Natural killer cell (primary cell): ENCODE data around the gene COL15A1. TPM values are rescaled to one million over a fixed set of nuclear protein-coding genes. Genes with fewer than 3 reads are reported as not detected.

Source experiments
- ATAC-seq, 3 donors: fragments of 150-1000 bp in 2 of 3; fragments of 200-7000 bp in 1 of 3; cut with Tn5 transposase; 1 replicate in 1 of 3; 2 replicates in 2 of 3; pipeline ENCODE4 v1.10.0; 2021; ENCODE audit warnings: mild to moderate bottlenecking in 2 of 3, moderate library complexity in 2 of 3
- DNase-seq, 2 donors: peaks; one replicate each; pipeline versions ENCODE4 v3.0.0 to v3.0.0-alpha.2; 2013 to 2021; ENCODE audit warnings: mixed read lengths in 1 of 2
- H3K27ac ChIP-seq: one replicate; pipeline ENCODE4 v1.5.1; 2013; ENCODE audit warnings: mild to moderate bottlenecking, low read length
- H3K27me3 ChIP-seq: one replicate; pipeline ENCODE4 v1.6.1; 2013; ENCODE audit warnings: low read length; ENCODE audit not compliant: control insufficient read depth, insufficient read depth
- H3K36me3 ChIP-seq: one replicate; pipeline ENCODE4 v1.6.1; 2013; ENCODE audit warnings: low read length; ENCODE audit not compliant: control insufficient read depth, insufficient read depth
- H3K4me1 ChIP-seq: one replicate; pipeline ENCODE4 v1.6.1; 2013; ENCODE audit warnings: low read length; ENCODE audit not compliant: control insufficient read depth, insufficient read depth
- H3K4me3 ChIP-seq: one replicate; pipeline ENCODE4 v1.5.1; 2013; ENCODE audit warnings: low read length
- H3K9me3 ChIP-seq: one replicate; pipeline ENCODE4 v1.6.1; 2013; ENCODE audit warnings: low read length; ENCODE audit not compliant: control insufficient read depth, insufficient read depth
- H3K27ac Mint-ChIP-seq, 2 donors: one replicate each; pipeline ENCODE4 v1.8.0; 2022; ENCODE audit warnings: mild to moderate bottlenecking in 2 of 2, mixed read lengths in 2 of 2, moderate library complexity in 1 of 2
- H3K27me3 Mint-ChIP-seq, 2 donors: one replicate each; pipeline ENCODE4 v1.8.0; 2022; ENCODE audit warnings: low read depth in 2 of 2, mixed read lengths in 2 of 2
- H3K36me3 Mint-ChIP-seq: one replicate; pipeline ENCODE4 v1.8.0; 2022; ENCODE audit warnings: mixed read lengths
- H3K4me1 Mint-ChIP-seq, 2 donors: one replicate each; pipeline ENCODE4 v1.8.0; 2022; ENCODE audit warnings: mixed read lengths in 2 of 2
- H3K4me3 Mint-ChIP-seq: one replicate; pipeline ENCODE4 v1.8.0; 2022; ENCODE audit warnings: mild to moderate bottlenecking, moderate library complexity, mixed read lengths
- H3K9me3 Mint-ChIP-seq, 2 donors: one replicate each; pipeline ENCODE4 v1.8.0; 2022; ENCODE audit warnings: mixed read lengths in 2 of 2
- CTCF ChIP-seq: fragments of 200-600 bp; IDR thresholded peaks from one replicate; pipeline ENCODE4 v1.8.0; 2022; ENCODE audit warnings: antibody characterized with exemption
- WGBS: methylation state at CpG from one replicate; pipeline ENCODE4 v1.1.7; 2013; ENCODE audit warnings: missing lambda C conversion rate; ENCODE audit not compliant: insufficient coverage; 5-methylcytosine and 5-hydroxymethylcytosine counted together
- intact Hi-C: fragments of 100-400 bp; cut with micrococcal nuclease; formaldehyde crosslinking; loops from one replicate; pipeline ENCODE4 v1.14.2; 2022
- total RNA-seq, 4 donors: library from RNA; stranded (reverse); fragments of 120-200 nt in 1 of 4; gene quantifications; one replicate each; pipeline versions ENCODE4 v1.2.3 to v1.2.4, GENCODE V29; 2013 to 2022

Gene COL15A1
- total RNA-seq, 3 donors from 2014 or later (not counting 1 experiment from before 2014, with no cell fraction given): 0.18 to 0.82 (median 0.19) TPM

GRCh38 chr9:99040251-99040900 is 96.7 kb downstream of the COL15A1 start:
- no peaks in the 10 kb centered on the region for H3K27me3 Mint-ChIP-seq
- Histone ChIP-seq H3K4me1 (peaks cover 55% of the 10 kb centered on the region), H3K9me3 (peaks cover 10% of the 10 kb centered on the region), H3K27me3 (no peaks in the 10 kb centered on the region), H3K27ac (peak overlapping the region; percentile 45), H3K36me3 (no peaks in the 10 kb centered on the region), H3K4me3 (no peak overlapping the region)
- ATAC-seq (no peak), DNase-seq (no peak)
- H3K36me3 Mint-ChIP-seq: peaks cover 8% of the 10 kb centered on the region
- peak overlapping the region; percentile 72 for H3K4me3 Mint-ChIP-seq
- H3K9me3 Mint-ChIP-seq: peaks cover 0 to 4% of the 10 kb centered on the region in 2 donors
- H3K27ac Mint-ChIP-seq: peak overlapping the region; percentile 78 to 81
- no peak for TF ChIP-seq CTCF
- intact Hi-C loops: loop anchor here (5.0 kb wide), 1 partner anchor 37 kb away; no protein-coding TSS in a partner anchor
- 75% methylated on average over 9 of the region's 10 CpGs for WGBS
- H3K4me1 Mint-ChIP-seq: peaks cover 68 to 70% of the 10 kb centered on the region in 2 donors

GRCh38 chr9:99040911-99041582 is 97.3 kb downstream of the COL15A1 start:
- no peak for TF ChIP-seq CTCF

GRCh38 chr9:99041618-99042017 is 97.9 kb downstream of the COL15A1 start:
- peaks cover 73 to 77% of the 10 kb centered on the region in 2 donors for H3K4me1 Mint-ChIP-seq
- H3K27me3 ChIP-seq: no peaks in the 10 kb centered on the region
- no peak overlapping the region for H3K4me3 ChIP-seq
- H3K27ac Mint-ChIP-seq: peak overlapping the region; percentile 78 to 81
- peaks cover 65% of the 10 kb centered on the region for H3K4me1 ChIP-seq
- no peaks in the 10 kb centered on the region for H3K27me3 Mint-ChIP-seq
- intact Hi-C loops: loop anchor here (1.0 to 5.0 kb wide), 2 partner anchors 16 to 36 kb away; no protein-coding TSS in a partner anchor
- DNase-seq (no peak), ATAC-seq (peak; percentile 48 to 64 (median 51))
- peaks cover 0 to 4% of the 10 kb centered on the region in 2 donors for H3K9me3 Mint-ChIP-seq
- H3K9me3 ChIP-seq: peaks cover 10% of the 10 kb centered on the region
- H3K4me3 Mint-ChIP-seq: peak overlapping the region; percentile 72
- H3K27ac ChIP-seq: peak overlapping the region; percentile 5
- TF ChIP-seq CTCF: no peak
- no peaks in the 10 kb centered on the region for H3K36me3 ChIP-seq
- peaks cover 8% of the 10 kb centered on the region for H3K36me3 Mint-ChIP-seq
- 57% methylated on average over 4 of the region's 4 CpGs for WGBS

More at GRCh38 chr9:99040911-99041582, 97.3 kb downstream of the COL15A1 start:
- intact Hi-C loops: loop anchor here (1.0 to 5.0 kb wide), 2 partner anchors 16 to 36 kb away; no protein-coding TSS in a partner anchor
- Mint-ChIP-seq H3K9me3 (peaks cover 0 to 4% of the 10 kb centered on the region in 2 donors), H3K4me1 (peaks cover 68 to 72% of the 10 kb centered on the region in 2 donors), H3K27me3 (no peaks in the 10 kb centered on the region), H3K36me3 (peaks cover 8% of the 10 kb centered on the region), H3K4me3 (peak overlapping the region; percentile 72), H3K27ac (peak overlapping the region; percentile 78 to 81)
- H3K9me3 ChIP-seq: peaks cover 10% of the 10 kb centered on the region
- WGBS: 47% methylated on average over 3 of the region's 3 CpGs
- peak; percentile 77 to 85 (median 84) for ATAC-seq
- H3K4me1 ChIP-seq: peaks cover 59% of the 10 kb centered on the region
- no peaks in the 10 kb centered on the region for H3K36me3 ChIP-seq
- peak overlapping the region; percentile 45 for H3K27ac ChIP-seq
- no peak overlapping the region for H3K4me3 ChIP-seq
- no peaks in the 10 kb centered on the region for H3K27me3 ChIP-seq
- DNase-seq: peak in 1 of 2 donors; percentile 33
